ENCODE measurements around the gene MYZAP. TPM values are rescaled to one million over a fixed set of nuclear protein-coding genes. Genes with fewer than 3 reads are reported as not detected.

The MYZAP gene
- total and polyA plus RNA-seq, 4 donors: 0.50 to 1.8 (median 0.99) TPM

DNA sequence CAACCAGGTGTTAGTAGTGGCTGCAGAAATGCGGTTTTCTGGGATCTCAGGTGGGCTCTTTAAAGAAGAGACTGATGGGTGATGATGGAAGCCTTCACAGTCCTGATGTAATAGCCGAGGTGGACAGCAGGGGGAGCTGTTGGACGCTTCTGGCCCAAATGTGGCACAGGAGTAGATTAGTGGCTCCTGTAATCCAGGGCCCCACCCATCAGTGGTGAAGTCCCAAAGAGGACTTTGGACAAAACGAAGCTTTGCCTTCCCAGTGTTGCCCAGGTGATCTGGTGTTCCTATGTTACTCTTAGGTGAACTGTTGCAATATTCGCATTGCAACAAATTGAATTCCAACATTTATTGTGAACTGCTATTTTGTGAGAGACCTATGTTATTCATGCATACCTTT lies 31.8 kb upstream of the MYZAP start:
- 8% methylated on average over 5 of the region's 5 CpGs for WGBS
- H3K27ac ChIP-seq (ENCODE audit: low read depth in 1 of 2, low read length in 2 of 2): peak overlapping the region; percentile 1 to 62

More for the DNA sequence above, 31.8 kb upstream of the MYZAP start:
- H3K9me3 ChIP-seq (ENCODE audit: control insufficient read depth in 4 of 4, low read length in 3 of 4): no peaks in the 10 kb centered on the region
- TF ChIP-seq HNF4A (conservative IDR thresholded peaks at IDR 0.05) (peak; percentile 92 to 96), TAF1 (conservative IDR thresholded peaks at IDR 0.05) (no peak), FOXA1 (IDR thresholded peaks at IDR 0.05) (no peak), SP1 (IDR thresholded peaks at IDR 0.05) (peak; percentile 95), NR2F2 (IDR thresholded peaks at IDR 0.05) (no peak), RXRA (IDR thresholded peaks at IDR 0.05) (peak; percentile 67 to 83), FOXA2 (IDR thresholded peaks at IDR 0.05) (no peak), RAD21 (IDR thresholded peaks at IDR 0.05) (peak; percentile 91 to 93), EGR1 (IDR thresholded peaks at IDR 0.05; ENCODE audit: low read depth in 2 of 2) (no peak), HNF4G (IDR thresholded peaks at IDR 0.05) (peak; percentile 90), JUND (IDR thresholded peaks at IDR 0.05) (peak in 1 of 2 donors; percentile 20)
- TF ChIP-seq, protein P1, sequence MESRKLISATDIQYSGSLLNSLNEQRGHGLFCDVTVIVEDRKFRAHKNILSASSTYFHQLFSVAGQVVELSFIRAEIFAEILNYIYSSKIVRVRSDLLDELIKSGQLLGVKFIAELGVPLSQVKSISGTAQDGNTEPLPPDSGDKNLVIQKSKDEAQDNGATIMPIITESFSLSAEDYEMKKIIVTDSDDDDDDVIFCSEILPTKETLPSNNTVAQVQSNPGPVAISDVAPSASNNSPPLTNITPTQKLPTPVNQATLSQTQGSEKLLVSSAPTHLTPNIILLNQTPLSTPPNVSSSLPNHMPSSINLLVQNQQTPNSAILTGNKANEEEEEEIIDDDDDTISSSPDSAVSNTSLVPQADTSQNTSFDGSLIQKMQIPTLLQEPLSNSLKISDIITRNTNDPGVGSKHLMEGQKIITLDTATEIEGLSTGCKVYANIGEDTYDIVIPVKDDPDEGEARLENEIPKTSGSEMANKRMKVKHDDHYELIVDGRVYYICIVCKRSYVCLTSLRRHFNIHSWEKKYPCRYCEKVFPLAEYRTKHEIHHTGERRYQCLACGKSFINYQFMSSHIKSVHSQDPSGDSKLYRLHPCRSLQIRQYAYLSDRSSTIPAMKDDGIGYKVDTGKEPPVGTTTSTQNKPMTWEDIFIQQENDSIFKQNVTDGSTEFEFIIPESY (IDR thresholded peaks at IDR 0.05): no peak
- TF ChIP-seq, protein P2, sequence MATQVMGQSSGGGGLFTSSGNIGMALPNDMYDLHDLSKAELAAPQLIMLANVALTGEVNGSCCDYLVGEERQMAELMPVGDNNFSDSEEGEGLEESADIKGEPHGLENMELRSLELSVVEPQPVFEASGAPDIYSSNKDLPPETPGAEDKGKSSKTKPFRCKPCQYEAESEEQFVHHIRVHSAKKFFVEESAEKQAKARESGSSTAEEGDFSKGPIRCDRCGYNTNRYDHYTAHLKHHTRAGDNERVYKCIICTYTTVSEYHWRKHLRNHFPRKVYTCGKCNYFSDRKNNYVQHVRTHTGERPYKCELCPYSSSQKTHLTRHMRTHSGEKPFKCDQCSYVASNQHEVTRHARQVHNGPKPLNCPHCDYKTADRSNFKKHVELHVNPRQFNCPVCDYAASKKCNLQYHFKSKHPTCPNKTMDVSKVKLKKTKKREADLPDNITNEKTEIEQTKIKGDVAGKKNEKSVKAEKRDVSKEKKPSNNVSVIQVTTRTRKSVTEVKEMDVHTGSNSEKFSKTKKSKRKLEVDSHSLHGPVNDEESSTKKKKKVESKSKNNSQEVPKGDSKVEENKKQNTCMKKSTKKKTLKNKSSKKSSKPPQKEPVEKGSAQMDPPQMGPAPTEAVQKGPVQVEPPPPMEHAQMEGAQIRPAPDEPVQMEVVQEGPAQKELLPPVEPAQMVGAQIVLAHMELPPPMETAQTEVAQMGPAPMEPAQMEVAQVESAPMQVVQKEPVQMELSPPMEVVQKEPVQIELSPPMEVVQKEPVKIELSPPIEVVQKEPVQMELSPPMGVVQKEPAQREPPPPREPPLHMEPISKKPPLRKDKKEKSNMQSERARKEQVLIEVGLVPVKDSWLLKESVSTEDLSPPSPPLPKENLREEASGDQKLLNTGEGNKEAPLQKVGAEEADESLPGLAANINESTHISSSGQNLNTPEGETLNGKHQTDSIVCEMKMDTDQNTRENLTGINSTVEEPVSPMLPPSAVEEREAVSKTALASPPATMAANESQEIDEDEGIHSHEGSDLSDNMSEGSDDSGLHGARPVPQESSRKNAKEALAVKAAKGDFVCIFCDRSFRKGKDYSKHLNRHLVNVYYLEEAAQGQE (IDR thresholded peaks at IDR 0.05): peak; percentile 34
- TF ChIP-seq, protein P3, sequence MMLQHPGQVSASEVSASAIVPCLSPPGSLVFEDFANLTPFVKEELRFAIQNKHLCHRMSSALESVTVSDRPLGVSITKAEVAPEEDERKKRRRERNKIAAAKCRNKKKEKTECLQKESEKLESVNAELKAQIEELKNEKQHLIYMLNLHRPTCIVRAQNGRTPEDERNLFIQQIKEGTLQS (IDR thresholded peaks at IDR 0.05): peak; percentile 69
- TF ChIP-seq, protein P4, sequence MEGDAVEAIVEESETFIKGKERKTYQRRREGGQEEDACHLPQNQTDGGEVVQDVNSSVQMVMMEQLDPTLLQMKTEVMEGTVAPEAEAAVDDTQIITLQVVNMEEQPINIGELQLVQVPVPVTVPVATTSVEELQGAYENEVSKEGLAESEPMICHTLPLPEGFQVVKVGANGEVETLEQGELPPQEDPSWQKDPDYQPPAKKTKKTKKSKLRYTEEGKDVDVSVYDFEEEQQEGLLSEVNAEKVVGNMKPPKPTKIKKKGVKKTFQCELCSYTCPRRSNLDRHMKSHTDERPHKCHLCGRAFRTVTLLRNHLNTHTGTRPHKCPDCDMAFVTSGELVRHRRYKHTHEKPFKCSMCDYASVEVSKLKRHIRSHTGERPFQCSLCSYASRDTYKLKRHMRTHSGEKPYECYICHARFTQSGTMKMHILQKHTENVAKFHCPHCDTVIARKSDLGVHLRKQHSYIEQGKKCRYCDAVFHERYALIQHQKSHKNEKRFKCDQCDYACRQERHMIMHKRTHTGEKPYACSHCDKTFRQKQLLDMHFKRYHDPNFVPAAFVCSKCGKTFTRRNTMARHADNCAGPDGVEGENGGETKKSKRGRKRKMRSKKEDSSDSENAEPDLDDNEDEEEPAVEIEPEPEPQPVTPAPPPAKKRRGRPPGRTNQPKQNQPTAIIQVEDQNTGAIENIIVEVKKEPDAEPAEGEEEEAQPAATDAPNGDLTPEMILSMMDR (IDR thresholded peaks at IDR 0.05; ENCODE audit: low read depth, low read length, missing input control): peak; percentile 96
- no peak overlapping the region for H3K4me3 ChIP-seq (ENCODE audit: low read depth in 1 of 3, low read length in 3 of 3)
- no peak overlapping the region for H3K9ac ChIP-seq (ENCODE audit: low read depth in 1 of 2, low read length in 2 of 2)
- no peaks in the 10 kb centered on the region for H3K36me3 ChIP-seq (ENCODE audit: control insufficient read depth in 4 of 4, insufficient read depth in 3 of 4, low read depth in 1 of 4, low read length in 3 of 4)
- H3K27me3 ChIP-seq (ENCODE audit: control insufficient read depth in 4 of 4, insufficient read depth in 4 of 4, low read length in 3 of 4): no peaks in the 10 kb centered on the region
- peak; percentile 86 for DNase-seq (ENCODE audit: low spot score)
- peaks cover 0 to 15% (median 10%) of the 10 kb centered on the region in 4 donors for H3K4me1 ChIP-seq (ENCODE audit: control insufficient read depth in 4 of 4, insufficient read depth in 4 of 4, low read length in 3 of 4)

Data from liver (tissue), 9 donors.